Gastroesophageal sphincter (tissue), 3 donors: Measurements from ENCODE around the gene ZNF570.

Experiments
- EP300 ChIP-seq: sonication (generic); formaldehyde crosslinking; IDR thresholded peaks from one replicate; pipeline ENCODE4 v1.6.1; 2017; ENCODE audit warnings: antibody characterized with exemption, mild to moderate bottlenecking
- POLR2A ChIP-seq, 2 donors: fragments of 450-650 bp; IDR thresholded peaks; one replicate each; pipeline ENCODE4 v1.6.1; 2017; ENCODE audit warnings: antibody characterized with exemption in 2 of 2, mild to moderate bottlenecking in 2 of 2, moderate library complexity in 1 of 2
- TF ChIP-seq, protein P1 (sequence below), 4 experiments: fragments of 200-600 bp in 2 of 4; fragments of 450-650 bp in 2 of 4; sonication (generic) in 1 of 4; IDR thresholded peaks; one replicate each; pipeline ENCODE4 v1.5.1; 2017 to 2019; ENCODE audit warnings: antibody characterized with exemption in 4 of 4, mild to moderate bottlenecking in 2 of 4, moderate library complexity in 2 of 4

DNA sequence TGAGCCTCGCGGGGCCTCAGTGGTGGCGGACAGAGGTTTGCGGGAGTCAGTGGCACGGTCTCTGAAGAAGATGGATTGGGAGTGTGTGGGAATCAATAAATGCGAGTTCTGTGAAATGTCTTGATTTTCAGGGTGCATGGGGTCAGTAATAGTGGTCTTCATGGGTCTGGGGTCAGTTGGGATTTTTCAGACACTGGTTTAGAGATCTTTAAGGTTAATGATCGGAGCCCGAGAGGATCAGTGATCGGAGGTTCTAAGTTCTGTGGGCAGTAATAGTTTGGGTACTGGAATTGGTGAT lies 38.0 kb downstream of the ZNF570 start:
- TF ChIP-seq, protein P1, sequence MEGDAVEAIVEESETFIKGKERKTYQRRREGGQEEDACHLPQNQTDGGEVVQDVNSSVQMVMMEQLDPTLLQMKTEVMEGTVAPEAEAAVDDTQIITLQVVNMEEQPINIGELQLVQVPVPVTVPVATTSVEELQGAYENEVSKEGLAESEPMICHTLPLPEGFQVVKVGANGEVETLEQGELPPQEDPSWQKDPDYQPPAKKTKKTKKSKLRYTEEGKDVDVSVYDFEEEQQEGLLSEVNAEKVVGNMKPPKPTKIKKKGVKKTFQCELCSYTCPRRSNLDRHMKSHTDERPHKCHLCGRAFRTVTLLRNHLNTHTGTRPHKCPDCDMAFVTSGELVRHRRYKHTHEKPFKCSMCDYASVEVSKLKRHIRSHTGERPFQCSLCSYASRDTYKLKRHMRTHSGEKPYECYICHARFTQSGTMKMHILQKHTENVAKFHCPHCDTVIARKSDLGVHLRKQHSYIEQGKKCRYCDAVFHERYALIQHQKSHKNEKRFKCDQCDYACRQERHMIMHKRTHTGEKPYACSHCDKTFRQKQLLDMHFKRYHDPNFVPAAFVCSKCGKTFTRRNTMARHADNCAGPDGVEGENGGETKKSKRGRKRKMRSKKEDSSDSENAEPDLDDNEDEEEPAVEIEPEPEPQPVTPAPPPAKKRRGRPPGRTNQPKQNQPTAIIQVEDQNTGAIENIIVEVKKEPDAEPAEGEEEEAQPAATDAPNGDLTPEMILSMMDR (IDR thresholded peaks at IDR 0.05), result no peak
- TF ChIP-seq POLR2A (IDR thresholded peaks at IDR 0.05), result no peak
- TF ChIP-seq EP300, result no peak
